ENCODE results near the gene SIN3B.
"Not testable (repeated sequence)": the region's sequence is repeated elsewhere in the genome, so short reads cannot be mapped to it uniquely, and the experiment has no call there.

Gene SIN3B, protein sequence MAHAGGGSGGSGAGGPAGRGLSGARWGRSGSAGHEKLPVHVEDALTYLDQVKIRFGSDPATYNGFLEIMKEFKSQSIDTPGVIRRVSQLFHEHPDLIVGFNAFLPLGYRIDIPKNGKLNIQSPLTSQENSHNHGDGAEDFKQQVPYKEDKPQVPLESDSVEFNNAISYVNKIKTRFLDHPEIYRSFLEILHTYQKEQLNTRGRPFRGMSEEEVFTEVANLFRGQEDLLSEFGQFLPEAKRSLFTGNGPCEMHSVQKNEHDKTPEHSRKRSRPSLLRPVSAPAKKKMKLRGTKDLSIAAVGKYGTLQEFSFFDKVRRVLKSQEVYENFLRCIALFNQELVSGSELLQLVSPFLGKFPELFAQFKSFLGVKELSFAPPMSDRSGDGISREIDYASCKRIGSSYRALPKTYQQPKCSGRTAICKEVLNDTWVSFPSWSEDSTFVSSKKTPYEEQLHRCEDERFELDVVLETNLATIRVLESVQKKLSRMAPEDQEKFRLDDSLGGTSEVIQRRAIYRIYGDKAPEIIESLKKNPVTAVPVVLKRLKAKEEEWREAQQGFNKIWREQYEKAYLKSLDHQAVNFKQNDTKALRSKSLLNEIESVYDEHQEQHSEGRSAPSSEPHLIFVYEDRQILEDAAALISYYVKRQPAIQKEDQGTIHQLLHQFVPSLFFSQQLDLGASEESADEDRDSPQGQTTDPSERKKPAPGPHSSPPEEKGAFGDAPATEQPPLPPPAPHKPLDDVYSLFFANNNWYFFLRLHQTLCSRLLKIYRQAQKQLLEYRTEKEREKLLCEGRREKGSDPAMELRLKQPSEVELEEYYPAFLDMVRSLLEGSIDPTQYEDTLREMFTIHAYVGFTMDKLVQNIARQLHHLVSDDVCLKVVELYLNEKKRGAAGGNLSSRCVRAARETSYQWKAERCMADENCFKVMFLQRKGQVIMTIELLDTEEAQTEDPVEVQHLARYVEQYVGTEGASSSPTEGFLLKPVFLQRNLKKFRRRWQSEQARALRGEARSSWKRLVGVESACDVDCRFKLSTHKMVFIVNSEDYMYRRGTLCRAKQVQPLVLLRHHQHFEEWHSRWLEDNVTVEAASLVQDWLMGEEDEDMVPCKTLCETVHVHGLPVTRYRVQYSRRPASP

GRCh38 chr19:16829010-16829821 is at the start of gene SIN3B:
Gene SIN3B (plus strand): TSS chr19:16829398. CDS start chr19:16829421, 23 bp downstream.
- DNase-seq: peak; percentile 87

DNA sequence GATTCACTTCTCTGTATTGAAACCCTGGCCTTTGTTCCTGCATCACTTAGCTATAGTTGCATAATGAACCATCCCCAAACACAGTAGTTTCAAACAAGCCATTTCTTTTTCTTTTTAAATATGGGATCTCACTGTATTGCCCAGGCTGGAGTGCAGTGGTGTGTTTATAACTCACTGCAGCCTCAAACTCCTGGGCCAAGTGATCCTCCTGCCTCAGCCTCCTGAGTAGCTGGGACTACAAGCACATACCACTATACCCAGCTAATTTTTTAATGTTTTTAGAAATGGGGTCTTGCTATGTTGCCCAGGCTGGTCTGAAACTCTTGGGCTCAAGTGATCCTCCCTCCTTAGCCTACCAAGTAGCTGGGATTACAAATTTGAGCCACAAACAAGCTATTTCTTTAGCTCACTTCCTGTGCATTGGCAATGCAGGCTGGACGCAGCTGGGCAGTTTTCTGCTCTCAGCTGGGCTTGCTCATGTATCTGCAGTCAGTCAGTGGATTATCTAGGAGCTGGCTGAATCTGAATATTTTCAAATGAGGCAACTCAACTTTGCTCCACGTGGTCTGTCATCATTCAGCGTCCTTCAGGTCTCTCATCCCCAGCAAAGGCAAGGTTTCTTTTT is 49.5 kb upstream of the SIN3B start:
- no peak for DNase-seq

GRCh38 chr19:16782719-16783118 is 46.5 kb upstream of the SIN3B start:
- DNase-seq: no peak

DNA sequence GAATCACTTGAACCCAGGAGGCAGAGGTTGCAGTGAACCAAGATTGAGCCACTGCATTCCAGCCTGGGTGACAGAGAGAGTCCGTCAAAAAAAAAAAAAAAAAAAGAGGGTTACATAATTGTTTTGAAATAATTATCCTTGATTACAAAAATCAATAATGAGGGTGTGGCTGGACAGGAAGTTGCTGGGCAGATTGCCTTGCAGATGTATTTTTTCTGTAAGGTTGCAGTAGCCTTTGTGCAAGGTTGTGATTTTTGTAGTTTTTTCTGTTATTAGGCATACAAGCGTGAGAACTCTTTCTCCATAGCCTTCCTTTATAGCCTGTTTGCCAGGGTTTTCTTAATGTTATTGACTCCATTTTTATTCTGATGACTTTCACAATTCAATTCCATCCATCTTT is 40.7 kb upstream of the SIN3B start:
- DNase-seq: no peak

DNA sequence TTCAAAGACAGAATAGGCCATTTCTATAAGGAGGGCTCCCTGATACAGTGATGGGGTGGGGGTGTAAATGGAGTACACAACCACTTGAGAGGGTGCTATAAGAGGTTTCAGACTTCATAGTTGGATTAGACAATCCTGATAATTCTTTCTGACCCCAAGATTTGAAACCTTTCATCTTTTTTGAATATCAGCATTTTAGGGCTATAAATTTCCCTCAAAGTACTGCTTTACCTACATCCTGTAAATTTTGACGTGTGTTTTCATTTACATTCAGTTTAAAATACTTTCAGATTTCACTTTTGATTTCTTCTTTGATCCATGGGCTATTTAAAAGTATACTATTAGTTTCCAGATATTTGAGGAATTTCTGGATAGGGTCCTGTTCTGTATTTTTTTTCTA is 40.0 kb upstream of the SIN3B start:
- no peak for DNase-seq

GRCh38 chr19:16790051-16790450 is 39.1 kb upstream of the SIN3B start:
- no peak for DNase-seq

GRCh38 chr19:16791942-16792341 is 37.3 kb upstream of the SIN3B start:
- DNase-seq: no peak

GRCh38 chr19:16794456-16795441 is 34.4 kb upstream of the SIN3B start:
- DNase-seq: no peak

GRCh38 chr19:16795731-16796130 is 33.5 kb upstream of the SIN3B start:
- no peak for DNase-seq

DNA sequence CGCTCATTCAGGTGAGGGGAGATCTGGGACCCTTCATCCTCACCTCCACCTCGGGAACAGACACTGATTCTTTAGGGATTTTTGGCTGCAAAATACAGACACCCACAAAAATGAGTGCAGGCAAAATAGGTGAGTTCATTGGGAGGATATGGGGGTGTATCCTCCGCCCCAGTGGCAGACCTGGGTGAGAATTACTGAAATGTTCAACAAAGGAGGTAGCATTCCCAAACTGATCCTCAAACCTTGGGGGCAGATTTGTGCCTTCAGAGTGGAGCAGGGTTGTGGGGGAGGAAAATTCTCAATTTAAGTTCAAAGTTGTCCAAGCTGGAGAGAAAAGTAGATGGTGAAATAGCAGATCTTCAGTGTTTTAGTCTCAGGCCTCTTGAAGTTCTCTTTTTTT is 31.3 kb upstream of the SIN3B start:
- no peak for DNase-seq

DNA sequence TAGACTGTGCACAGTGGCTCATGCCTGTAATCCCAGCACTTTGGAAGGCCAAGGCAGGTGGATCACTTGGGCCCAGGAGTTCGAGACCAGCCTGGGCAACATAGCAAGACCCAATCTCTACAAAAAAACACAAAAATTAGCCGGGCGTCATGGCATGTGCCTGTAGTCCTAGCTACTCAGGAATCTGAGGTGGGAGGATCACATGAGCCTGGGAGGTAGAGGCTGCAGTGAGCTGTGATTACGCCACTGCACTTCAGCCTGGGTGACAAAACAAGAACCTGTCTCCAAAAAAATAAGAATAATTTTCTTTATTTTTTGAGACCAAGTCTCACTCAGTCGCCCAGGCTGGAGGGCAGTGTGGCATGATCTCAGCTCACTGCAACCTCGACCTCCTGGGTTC is 30.9 kb upstream of the SIN3B start:
- DNase-seq: not testable (repeated sequence)

DNA sequence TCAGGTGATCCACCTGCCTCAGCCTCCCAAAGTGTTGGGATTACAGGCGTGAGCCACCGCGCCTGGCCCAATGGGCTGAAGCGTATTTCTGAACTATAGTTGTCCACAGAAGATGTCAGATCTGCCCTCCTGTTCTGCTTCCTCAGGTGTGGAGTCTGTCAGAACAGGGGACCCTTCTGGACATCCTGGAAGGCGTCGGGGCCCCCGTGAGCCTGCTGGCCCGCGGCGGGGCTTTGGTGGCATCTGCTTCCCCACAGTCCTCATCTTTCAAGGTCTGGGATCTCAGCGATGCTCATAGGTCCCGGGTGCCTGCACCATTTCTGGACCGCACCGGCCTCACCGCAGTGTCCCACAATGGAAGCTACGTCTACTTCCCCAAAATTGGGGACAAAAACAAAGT is 29.5 kb upstream of the SIN3B start:
- no peak for DNase-seq

- DNase-seq: no peak
These were observed 27.6 kb upstream of the SIN3B start for GRCh38 chr19:16801600-16802013.

DNA sequence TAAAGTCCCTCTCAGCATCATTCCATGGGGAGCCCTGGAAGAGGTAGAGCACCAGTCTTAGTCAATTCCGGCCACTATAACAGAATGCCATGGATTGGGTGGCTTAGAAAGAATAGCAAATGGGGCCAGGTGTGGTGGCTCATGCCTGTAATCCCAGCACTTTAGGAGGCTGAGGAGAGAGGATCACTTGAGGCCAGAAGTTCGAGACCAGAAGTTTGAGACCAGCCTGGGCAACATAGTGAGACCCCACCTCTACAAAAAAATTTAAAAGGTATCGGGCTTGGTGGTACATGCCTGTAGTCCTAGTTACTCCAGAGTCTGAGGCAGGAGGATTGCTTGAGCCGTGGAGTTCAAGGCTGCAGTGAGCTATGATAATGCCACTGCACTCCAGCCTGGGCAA is 25.0 kb upstream of the SIN3B start:
- no peak for DNase-seq

DNA sequence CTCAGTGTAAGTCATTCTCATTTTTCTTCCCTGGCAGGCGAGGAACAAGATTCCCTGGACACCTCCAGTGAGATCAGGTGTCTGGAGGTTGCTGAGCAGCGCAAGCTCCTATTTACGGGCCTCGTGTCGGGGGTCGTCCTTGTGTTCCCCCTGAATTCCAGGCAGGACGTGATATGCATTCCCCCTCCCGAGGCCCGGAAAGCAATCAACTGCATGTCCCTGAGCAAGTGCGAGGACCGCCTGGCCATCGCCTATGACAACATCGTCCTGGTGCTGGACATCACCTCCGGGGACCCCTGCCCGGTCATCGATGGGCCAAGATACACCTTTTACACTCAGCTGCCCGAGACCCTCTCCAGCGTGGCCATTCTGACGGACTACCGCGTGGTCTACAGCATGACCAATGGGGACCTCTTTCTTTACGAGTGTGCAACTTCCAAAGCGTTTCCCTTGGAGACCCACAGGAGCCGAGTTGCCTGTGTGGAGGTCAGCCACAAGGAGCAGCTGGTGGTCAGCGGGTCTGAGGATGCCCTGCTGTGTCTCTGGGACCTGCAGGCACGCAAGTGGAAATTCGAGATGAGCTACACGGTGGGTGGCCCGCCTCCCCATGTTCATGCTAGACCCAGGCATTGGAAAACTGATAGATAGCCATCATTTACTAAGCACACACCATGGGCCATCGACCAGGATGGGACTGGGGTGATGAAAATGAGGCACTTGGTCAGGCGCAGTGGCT is 21.5 kb upstream of the SIN3B start:
- no peak for DNase-seq

DNA sequence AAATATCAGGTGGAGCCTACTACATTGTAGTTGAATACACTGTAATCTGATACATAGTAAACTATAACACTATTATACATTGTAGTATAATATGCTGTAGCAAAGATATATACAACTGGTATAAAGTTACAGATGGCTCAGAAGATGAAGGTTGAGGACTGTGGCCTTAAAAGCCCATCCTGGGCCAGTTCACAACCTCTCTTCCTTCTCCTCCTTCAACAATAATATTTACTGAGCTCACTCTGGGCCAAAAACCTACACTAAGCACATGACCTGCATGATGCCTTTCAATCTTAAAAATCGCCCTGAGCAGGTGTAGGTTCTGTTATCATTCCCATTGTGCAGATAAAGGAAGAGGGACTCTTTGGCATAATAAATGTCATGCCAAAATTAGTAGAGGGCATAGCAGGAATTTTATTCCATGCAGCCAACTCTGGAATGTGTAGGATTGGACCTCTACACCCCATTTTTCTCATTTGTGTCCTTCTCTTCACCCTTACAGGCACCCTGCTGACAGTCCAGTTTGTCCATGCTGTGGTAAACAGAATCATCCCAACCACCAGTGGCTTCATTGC is 14.6 kb upstream of the SIN3B start:
- no peak for DNase-seq

- no peak for DNase-seq
These were observed 9.1 kb upstream of the SIN3B start for GRCh38 chr19:16820056-16820455.

DNA sequence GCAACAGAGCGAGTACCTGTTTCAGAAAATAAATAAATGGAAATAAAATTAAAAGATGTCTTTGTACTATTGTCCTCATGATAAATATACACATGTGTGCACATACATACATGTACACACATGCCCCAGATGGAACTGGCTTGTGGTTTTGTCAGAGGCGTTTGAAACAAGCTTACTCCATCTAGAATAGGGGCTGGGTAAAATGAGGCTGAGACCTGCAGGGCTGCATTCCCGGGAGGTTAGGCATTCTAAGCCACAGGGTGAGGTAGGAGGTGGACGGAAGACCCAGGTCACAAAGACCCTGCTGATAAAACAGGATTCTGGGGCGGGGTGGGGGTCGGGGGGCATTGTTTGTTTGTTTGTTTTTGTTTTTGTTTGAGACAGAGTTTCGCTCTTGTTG is 8.1 kb upstream of the SIN3B start:
- DNase-seq: no peak

DNA sequence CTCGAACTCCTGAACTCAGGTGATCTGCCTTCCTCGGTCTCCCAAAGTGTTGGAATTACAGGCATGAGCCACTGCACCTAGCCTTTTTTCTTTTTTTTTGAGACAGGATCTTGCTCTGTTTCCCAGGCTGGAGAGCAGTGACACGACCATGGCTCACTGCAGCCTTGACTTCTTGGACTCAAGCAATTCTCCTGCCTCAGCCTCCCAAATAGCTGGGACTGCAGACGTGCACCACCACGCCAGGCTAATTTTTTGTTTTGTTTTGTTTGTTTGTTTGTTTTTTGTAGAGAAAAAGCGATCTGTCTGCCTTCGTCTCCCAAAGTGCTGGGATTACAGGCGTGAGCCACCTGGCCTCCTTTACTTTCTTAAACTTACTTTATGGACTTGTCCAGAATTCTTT is 6.5 kb upstream of the SIN3B start:
- no peak for DNase-seq

All from activated CD4-positive, alpha-beta T cell treated with anti-CD3 and anti-CD28 coated beads, Interleukin-2, amount 50 U/mL, for 1 hour (primary cell).